T-cell (primary cell): ENCODE data around the gene VIL1. TPM values are rescaled to one million over a fixed set of nuclear protein-coding genes. Genes with fewer than 3 reads are reported as not detected.
A peak's percentile ranks its signal among the peaks of the same experiment; 100 is the strongest.

Experiments
- ATAC-seq, 4 experiments: fragments of 200-7000 bp in 3 of 4; fragments of 150-1000 bp in 1 of 4; cut with Tn5 transposase; replicated peaks in 1 of 4; 1 replicate in 3 of 4; 2 replicates in 1 of 4; pipeline ENCODE4 v1.10.0; 2021; ENCODE audit warnings: moderate library complexity in 3 of 4, mild to moderate bottlenecking in 2 of 4, moderate number of reproducible peaks in 1 of 4
- CTCF ChIA-PET, 2 donors: fragments of 300-600 bp; sonication (Branson Sonifier 250); formaldehyde crosslinking; loops; one replicate each; lab custom pipeline; 2022; ENCODE audit warnings: antibody characterized with exemption in 2 of 2; lab: Charles Lee
- POLR2A ChIA-PET, 2 donors: fragments of 300-600 bp; sonication (Branson Sonifier 250); formaldehyde crosslinking; loops; one replicate each; lab custom pipeline; 2022; ENCODE audit warnings: antibody characterized with exemption in 2 of 2; lab: Charles Lee
- DNase-seq, 35 experiments: peaks; one replicate each; pipeline versions ENCODE4 v3.0.0 to v3.0.0-alpha.2; 2013 to 2023
- H3K27ac ChIP-seq: one replicate; pipeline ENCODE4 v1.5.1; 2013; ENCODE audit warnings: low read length
- H3K27me3 ChIP-seq, 2 experiments: replicated peaks in 1 of 2; 1 replicate in 1 of 2; 2 replicates in 1 of 2; pipeline versions ENCODE4 v1.6.1 to v1.7.0; 2013; ENCODE audit warnings: low read length in 1 of 2, mixed read lengths in 1 of 2; ENCODE audit not compliant: control insufficient read depth in 2 of 2, insufficient read depth in 2 of 2; ENCODE audit errors: extremely low read depth in 1 of 2
- H3K36me3 ChIP-seq, 2 donors: 1 replicate in 1 of 2; 2 replicates in 1 of 2; pipeline versions ENCODE4 v1.6.1 to v1.7.0; 2013; ENCODE audit warnings: low read length in 1 of 2; ENCODE audit not compliant: control insufficient read depth in 2 of 2, insufficient read depth in 1 of 2; ENCODE audit errors: extremely low read depth in 1 of 2
- H3K4me1 ChIP-seq, 2 experiments: 1 replicate in 1 of 2; 2 replicates in 1 of 2; pipeline versions ENCODE4 v1.6.1 to v1.7.0; 2013; ENCODE audit warnings: low read length in 2 of 2, mixed read lengths in 1 of 2; ENCODE audit not compliant: insufficient read depth in 2 of 2, control insufficient read depth in 1 of 2; ENCODE audit errors: extremely low read depth in 1 of 2
- H3K4me3 ChIP-seq, 2 donors: 1 replicate in 1 of 2; 2 replicates in 1 of 2; pipeline versions ENCODE4 v1.5.1 to v1.7.0; 2013; ENCODE audit warnings: mild to moderate bottlenecking in 2 of 2, low read length in 1 of 2, moderate library complexity in 1 of 2; ENCODE audit not compliant: control insufficient read depth in 1 of 2; ENCODE audit errors: extremely low read depth in 1 of 2
- H3K9me3 ChIP-seq: 2 replicates; pipeline ENCODE4 v1.7.0; 2013
- H3K27ac Mint-ChIP-seq, 2 donors: one replicate each; pipeline ENCODE4 v1.8.0; 2020 to 2021; ENCODE audit warnings: mild to moderate bottlenecking in 2 of 2, mixed read lengths in 2 of 2
- H3K27me3 Mint-ChIP-seq, 2 donors: one replicate each; pipeline ENCODE4 v1.8.0; 2021 to 2022; ENCODE audit warnings: mixed read lengths in 2 of 2
- H3K36me3 Mint-ChIP-seq: one replicate; pipeline ENCODE4 v1.8.0; 2021; ENCODE audit warnings: mixed read lengths
- H3K4me1 Mint-ChIP-seq, 3 donors: one replicate each; pipeline ENCODE4 v1.8.0; 2020 to 2022; ENCODE audit warnings: mixed read lengths in 3 of 3, mild to moderate bottlenecking in 1 of 3
- H3K4me3 Mint-ChIP-seq, 3 donors: one replicate each; pipeline ENCODE4 v1.8.0; 2020 to 2022; ENCODE audit warnings: mild to moderate bottlenecking in 3 of 3, mixed read lengths in 3 of 3, moderate library complexity in 3 of 3
- H3K9me3 Mint-ChIP-seq, 3 donors: one replicate each; pipeline ENCODE4 v1.8.0; 2020 to 2022; ENCODE audit warnings: mixed read lengths in 3 of 3
- WGBS: methylation state at CpG from one replicate; pipeline ENCODE4 v1.1.5; 2013; ENCODE audit warnings: missing lambda C conversion rate; ENCODE audit not compliant: insufficient coverage; 5-methylcytosine and 5-hydroxymethylcytosine counted together
- total RNA-seq, 35 experiments: library from RNA in 6 of 35; stranded (reverse) in 6 of 35; fragments of 120-200 nt in 1 of 35; gene quantifications; one replicate each; pipeline versions ENCODE4 v1.2.1 to v1.2.4 and lab custom pipeline; 2013 to 2026

Gene VIL1
- total RNA-seq, 5 donors from 2014 or later (not counting 1 experiment from before 2014, with no cell fraction given), result 0.23 to 0.67 (median 0.51) TPM

- H3K27ac ChIP-seq, result no peak overlapping the region
- peak overlapping the region; percentile 69 to 76 for H3K27ac Mint-ChIP-seq
- H3K36me3 ChIP-seq, result no peaks in the 10 kb centered on the region
- ATAC-seq (no peak), DNase-seq (peak in 4 of 35 experiments; percentile 17 to 58 (median 38))
- H3K9me3 Mint-ChIP-seq, result no peaks in the 10 kb centered on the region
- H3K36me3 Mint-ChIP-seq, result no peaks in the 10 kb centered on the region
- H3K4me3 Mint-ChIP-seq, result no peak overlapping the region
- peaks cover 24 to 54% of the 10 kb centered on the region in 2 experiments for H3K4me1 ChIP-seq
- H3K4me1 Mint-ChIP-seq, result peaks cover 32 to 46% (median 39%) of the 10 kb centered on the region in 3 donors
- no peak overlapping the region for H3K4me3 ChIP-seq
- H3K9me3 ChIP-seq, result no peaks in the 10 kb centered on the region
- CTCF ChIA-PET, result interaction anchor here (0.6 to 2.1 kb wide), 12 partner anchors 14 to 168 kb away, joined by 3 to 11 read pairs (median 4); partner anchors contain the start of genes AAMP (in 1 of the 2), CATIP (in 1 of the 2) and PNKD (in 1 of the 2)
- H3K27me3 ChIP-seq, result no peaks in the 10 kb centered on the region
- 81% methylated on average over 6 of the region's 8 CpGs for WGBS
- POLR2A ChIA-PET, result interaction anchor here (0.6 to 0.7 kb wide), 4 partner anchors 58 to 247 kb away, joined by 3 to 6 read pairs (median 5); no protein-coding TSS in a partner anchor
- H3K27me3 Mint-ChIP-seq, result no peaks in the 10 kb centered on the region
Observed at GRCh38 chr2:218393750-218394290, 25.1 kb upstream of the VIL1 start.

- Mint-ChIP-seq H3K4me3 (peak overlapping the region in 1 of 3 donors; percentile 12), H3K36me3 (no peaks in the 10 kb centered on the region), H3K9me3 (no peaks in the 10 kb centered on the region), H3K4me1 (peaks cover 32 to 46% (median 39%) of the 10 kb centered on the region in 3 donors), H3K27me3 (no peaks in the 10 kb centered on the region), H3K27ac (peak overlapping the region; percentile 69 to 76)
- WGBS, result 85% methylated on average over 9 of the region's 13 CpGs
- Histone ChIP-seq H3K36me3 (no peaks in the 10 kb centered on the region), H3K4me3 (no peak overlapping the region), H3K4me1 (peaks cover 24 to 60% of the 10 kb centered on the region in 2 experiments), H3K27me3 (no peaks in the 10 kb centered on the region), H3K9me3 (no peaks in the 10 kb centered on the region), H3K27ac (no peak overlapping the region)
- CTCF ChIA-PET, result interaction anchor here (0.6 to 2.1 kb wide), 15 partner anchors 26 to 328 kb away, joined by 3 to 11 read pairs (median 3); partner anchors contain the start of genes AAMP (in 1 of the 2), CATIP (in 1 of the 2) and PNKD (in 1 of the 2)
- DNase-seq (peak in 2 of 35 experiments; percentile 7 to 11), ATAC-seq (no peak)
- POLR2A ChIA-PET, result interaction anchor here in 1 of 2 donors (0.7 kb wide), 1 partner anchor 180 kb away, joined by 6 read pairs; no protein-coding TSS in a partner anchor
Observed at GRCh38 chr2:218394298-218395089, 24.4 kb upstream of the VIL1 start.

GRCh38 chr2:218395090-218395444 lies 23.9 kb upstream of the VIL1 start:
- Mint-ChIP-seq H3K4me1 (peaks cover 32 to 46% (median 39%) of the 10 kb centered on the region in 3 donors), H3K27ac (peak overlapping the region in 1 of 2 donors; percentile 39)
- POLR2A ChIA-PET, result no interaction called here

GRCh38 chr2:218395456-218395825 lies 23.5 kb upstream of the VIL1 start:
- peak overlapping the region; percentile 39 to 98 for H3K4me3 ChIP-seq

More at GRCh38 chr2:218395090-218395444, 23.9 kb upstream of the VIL1 start:
- Histone ChIP-seq H3K27ac (peak overlapping the region; percentile 99), H3K4me3 (no peak overlapping the region), H3K36me3 (no peaks in the 10 kb centered on the region), H3K27me3 (no peaks in the 10 kb centered on the region), H3K9me3 (no peaks in the 10 kb centered on the region), H3K4me1 (peaks cover 24 to 60% of the 10 kb centered on the region in 2 experiments)
- DNase-seq, result peak in 1 of 35 experiments; percentile 6
- H3K27me3 Mint-ChIP-seq, result no peaks in the 10 kb centered on the region
- H3K4me3 Mint-ChIP-seq, result peak overlapping the region in 1 of 3 donors; percentile 12
- WGBS, result 100% methylated on average over 1 of the region's 6 CpGs
- CTCF ChIA-PET, result interaction anchor here (0.7 to 1.8 kb wide), 6 partner anchors 36 to 328 kb away, joined by 3 to 11 read pairs (median 3); no protein-coding TSS in a partner anchor
- no peak for ATAC-seq
- no peaks in the 10 kb centered on the region for H3K9me3 Mint-ChIP-seq
- no peaks in the 10 kb centered on the region for H3K36me3 Mint-ChIP-seq

GRCh38 chr2:218395826-218396687 lies 22.9 kb upstream of the VIL1 start:
- CTCF ChIA-PET, result interaction anchor here (0.6 to 1.8 kb wide), 16 partner anchors 8 to 167 kb away, joined by 3 to 21 read pairs (median 5); partner anchors contain the start of genes AAMP (in 1 of the 2), PNKD (in 1 of the 2) and TMBIM1 (in 1 of the 2)
- Mint-ChIP-seq H3K36me3 (no peaks in the 10 kb centered on the region), H3K9me3 (no peaks in the 10 kb centered on the region), H3K27me3 (no peaks in the 10 kb centered on the region), H3K4me3 (peak overlapping the region; percentile 90 to 93 (median 92)), H3K27ac (peak overlapping the region; percentile 98 to 99), H3K4me1 (peaks cover 32 to 48% (median 39%) of the 10 kb centered on the region in 3 donors)
- POLR2A ChIA-PET, result interaction anchor here (0.6 to 0.9 kb wide), 5 partner anchors 11 to 1099 kb away, joined by 3 to 8 read pairs (median 3); partner anchors contain the start of genes PNKD (in 1 of the 2) and TUBA4A (in 1 of the 2)
- no peaks in the 10 kb centered on the region for H3K36me3 ChIP-seq
- WGBS, result 4% methylated on average over 37 of the region's 57 CpGs
- DNase-seq, result peak; percentile 90 to 96 (median 93)
- H3K27me3 ChIP-seq, result no peaks in the 10 kb centered on the region
- peak overlapping the region; percentile 84 to 98 for H3K4me3 ChIP-seq
- H3K9me3 ChIP-seq, result no peaks in the 10 kb centered on the region
- peak overlapping the region; percentile 99 for H3K27ac ChIP-seq
- H3K4me1 ChIP-seq, result peaks cover 26 to 65% of the 10 kb centered on the region in 2 experiments
- peak; percentile 59 to 74 (median 66) for ATAC-seq

More at GRCh38 chr2:218395456-218395825, 23.5 kb upstream of the VIL1 start:
- peaks cover 32 to 46% (median 39%) of the 10 kb centered on the region in 3 donors for H3K4me1 Mint-ChIP-seq
- H3K36me3 Mint-ChIP-seq, result no peaks in the 10 kb centered on the region
- Histone ChIP-seq H3K27ac (peak overlapping the region; percentile 99), H3K4me1 (peaks cover 24 to 60% of the 10 kb centered on the region in 2 experiments), H3K36me3 (no peaks in the 10 kb centered on the region), H3K9me3 (no peaks in the 10 kb centered on the region), H3K27me3 (no peaks in the 10 kb centered on the region)
- ATAC-seq (no peak), DNase-seq (peak in 1 of 35 experiments; percentile 14)
- no peaks in the 10 kb centered on the region for H3K27me3 Mint-ChIP-seq
- WGBS, result 71% methylated on average over 9 of the region's 16 CpGs
- ChIA-PET CTCF (interaction anchor here (0.6 to 1.8 kb wide), 8 partner anchors 36 to 327 kb away, joined by 3 to 13 read pairs (median 4); no protein-coding TSS in a partner anchor), POLR2A (interaction anchor here in 1 of 2 donors (0.6 to 0.9 kb wide), 2 partner anchors 10 to 125 kb away, joined by 3 to 8 read pairs; partner anchors contain the start of gene PNKD)
- peak overlapping the region; percentile 83 to 88 for H3K27ac Mint-ChIP-seq
- peak overlapping the region; percentile 90 to 93 (median 92) for H3K4me3 Mint-ChIP-seq
- H3K9me3 Mint-ChIP-seq, result no peaks in the 10 kb centered on the region
